HG02623 (cell line): Measurements from ENCODE around the gene CFAP20DC.
"Not testable (repeated sequence)": the region's sequence is repeated elsewhere in the genome, so short reads cannot be mapped to it uniquely, and the experiment has no call there.

Experiments
- ATAC-seq: cut with Tn5 transposase; IDR thresholded peaks from one replicate; pipeline ENCODE4 v1.9.1; 2021; ENCODE audit warnings: moderate library complexity; ENCODE audit not compliant: unreplicated experiment

CFAP20DC gene

DNA sequence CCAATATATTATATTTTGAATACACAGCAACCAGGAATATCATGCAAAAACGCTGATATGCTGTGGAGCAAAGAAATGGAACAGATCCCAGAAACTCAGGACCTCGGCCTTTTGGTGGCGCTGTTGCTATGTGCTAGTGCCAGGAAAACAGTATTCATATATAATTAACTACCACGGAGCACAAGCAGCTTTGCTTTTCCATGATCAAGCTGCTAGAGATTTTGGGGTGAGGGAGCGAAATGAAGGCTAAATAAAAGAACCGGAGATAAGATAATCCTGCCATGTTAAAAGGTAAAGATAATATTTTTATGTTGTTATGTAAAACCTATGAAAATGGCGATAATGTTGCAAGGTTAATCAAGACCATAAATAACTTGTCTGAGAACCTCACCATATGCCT, 225.5 kb downstream of the CFAP20DC start:
- ATAC-seq: no peak

DNA sequence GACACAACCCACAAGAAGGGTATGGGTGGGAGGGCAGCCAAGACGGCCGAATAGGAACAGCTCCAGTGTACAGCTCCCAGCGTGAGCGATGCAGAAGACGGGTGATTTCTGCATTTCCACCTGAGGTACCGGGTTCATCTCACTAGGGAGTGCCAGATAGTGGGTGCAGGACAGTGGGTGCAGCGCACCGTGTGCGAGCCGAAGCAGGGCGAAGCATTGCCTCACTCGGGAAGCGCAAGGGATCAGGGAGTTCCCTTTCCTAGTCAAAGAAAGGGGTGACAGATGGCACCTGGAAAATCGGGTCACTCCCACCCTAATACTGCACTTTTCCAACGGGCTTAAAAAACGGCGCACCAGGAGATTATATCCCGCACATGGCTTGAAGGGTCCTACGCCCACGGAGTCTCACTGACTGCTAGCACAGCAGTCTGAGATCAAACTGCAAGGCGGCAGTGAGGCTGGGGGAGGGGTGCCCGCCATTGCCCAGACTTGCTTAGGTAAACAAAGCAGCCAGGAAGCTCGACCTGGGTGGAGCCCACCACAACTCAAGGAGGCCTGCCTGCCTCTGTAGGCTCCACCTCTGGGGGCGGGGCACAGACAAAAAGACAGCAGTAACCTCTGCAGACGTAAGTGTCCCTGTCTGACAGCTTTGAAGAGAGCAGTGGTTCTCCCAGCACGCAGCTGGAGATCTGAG, 243.1 kb downstream of the CFAP20DC start:
- not testable (repeated sequence) for ATAC-seq

DNA sequence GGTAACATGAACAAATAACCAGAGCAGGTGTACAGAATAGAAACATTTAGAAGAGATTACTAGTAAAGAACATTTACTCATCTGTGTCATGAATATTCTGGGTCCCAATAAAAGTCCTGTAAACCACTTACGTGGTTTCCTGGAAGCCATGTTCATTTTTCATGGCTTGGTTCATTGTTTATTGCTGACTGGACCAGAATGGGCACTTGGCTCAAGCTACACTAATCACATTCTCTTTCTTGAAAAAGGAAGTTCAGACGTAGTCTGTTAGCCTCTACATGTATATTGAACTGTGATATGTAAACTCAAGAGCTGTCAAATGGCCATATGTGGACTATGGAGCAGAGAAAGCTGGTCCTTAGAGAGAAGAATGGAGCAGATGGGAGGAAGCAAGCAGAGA, 244.9 kb downstream of the CFAP20DC start:
- ATAC-seq: no peak

DNA sequence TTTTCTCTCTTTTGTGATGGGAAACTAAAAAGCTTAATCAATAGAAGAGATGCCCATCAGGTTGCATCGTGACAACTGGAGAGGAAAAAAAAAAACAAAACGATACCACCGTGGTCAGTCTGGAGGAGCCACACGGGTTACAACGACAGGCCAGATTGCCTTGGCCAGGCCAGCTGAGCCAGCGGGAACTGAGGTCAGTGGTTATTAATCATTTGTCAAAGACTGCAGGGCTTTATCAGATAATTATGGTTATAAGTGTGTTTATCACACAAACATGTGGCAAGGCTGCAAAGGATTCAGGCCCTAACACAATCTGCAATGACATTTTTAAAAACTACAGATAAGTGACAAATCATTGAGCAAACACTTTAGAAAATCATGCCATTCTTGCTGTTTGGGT, 248.3 kb downstream of the CFAP20DC start:
- no peak for ATAC-seq

DNA sequence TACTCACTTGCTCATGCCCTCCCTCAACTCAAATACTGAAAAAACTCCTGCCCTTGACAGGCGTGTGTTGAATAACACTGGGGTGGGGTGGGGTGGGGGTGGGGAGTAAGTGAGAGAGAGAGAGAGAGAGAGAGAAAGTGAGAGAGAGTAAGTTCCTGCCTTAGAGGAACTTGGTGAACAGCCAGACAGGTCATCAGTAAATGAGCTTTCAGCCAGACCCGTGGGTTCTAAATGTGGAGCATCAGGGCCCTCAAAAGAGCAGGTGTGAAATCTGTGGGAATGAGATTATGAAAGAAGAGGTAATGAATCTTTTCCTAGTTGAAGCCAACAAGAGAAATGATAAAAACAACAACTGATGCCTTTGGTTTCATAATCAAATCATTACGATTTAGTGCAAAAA, 248.9 kb downstream of the CFAP20DC start:
- ATAC-seq: no peak

DNA sequence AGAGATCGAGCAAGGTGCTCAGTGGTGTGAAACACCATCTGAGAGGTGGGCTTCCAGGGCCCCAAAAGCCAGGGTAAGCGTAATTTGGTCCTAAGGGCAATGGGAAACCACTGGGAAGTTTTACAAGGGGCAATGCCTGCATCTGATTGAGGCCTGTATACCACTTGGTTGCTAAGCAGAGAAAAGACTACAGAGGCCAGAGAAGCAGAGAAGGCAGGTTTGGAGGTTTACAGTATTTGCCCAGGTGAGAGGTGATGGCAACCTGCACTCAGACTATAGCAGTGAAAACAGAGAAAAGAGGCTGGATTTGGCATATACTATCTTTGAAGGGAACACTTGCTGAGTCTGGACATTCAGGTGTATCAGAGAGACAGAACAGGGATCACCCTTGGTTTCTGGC, 249.8 kb downstream of the CFAP20DC start:
- no peak for ATAC-seq

- ATAC-seq: no peak
These were observed 250.6 kb downstream of the CFAP20DC start for GRCh38 chr3:58799271-58799670.

- ATAC-seq: no peak
These were observed 251.5 kb downstream of the CFAP20DC start for GRCh38 chr3:58798312-58798711.

DNA sequence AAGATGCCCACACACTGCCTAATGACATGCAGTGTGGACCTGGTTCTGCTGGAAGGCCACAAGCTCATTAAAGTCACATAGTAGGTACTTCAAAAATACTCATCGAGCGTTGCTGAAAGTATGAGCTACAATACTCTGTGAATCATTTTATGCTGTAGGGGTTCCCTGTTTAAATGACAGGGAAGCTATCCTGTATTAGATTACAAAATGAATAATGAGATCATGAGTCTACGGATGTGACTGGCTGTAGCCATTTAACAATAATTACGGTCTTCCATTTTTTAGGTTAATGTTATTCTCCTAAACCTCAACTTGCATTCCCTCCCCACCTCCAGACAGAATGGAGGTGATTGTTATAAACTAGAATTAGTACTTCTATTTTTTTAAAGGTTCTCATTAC, 255.1 kb downstream of the CFAP20DC start:
- ATAC-seq: no peak

- ATAC-seq: no peak
These were observed 255.9 kb downstream of the CFAP20DC start for GRCh38 chr3:58793938-58794337.

- ATAC-seq: no peak
These were observed 256.8 kb downstream of the CFAP20DC start for GRCh38 chr3:58792921-58793451.

DNA sequence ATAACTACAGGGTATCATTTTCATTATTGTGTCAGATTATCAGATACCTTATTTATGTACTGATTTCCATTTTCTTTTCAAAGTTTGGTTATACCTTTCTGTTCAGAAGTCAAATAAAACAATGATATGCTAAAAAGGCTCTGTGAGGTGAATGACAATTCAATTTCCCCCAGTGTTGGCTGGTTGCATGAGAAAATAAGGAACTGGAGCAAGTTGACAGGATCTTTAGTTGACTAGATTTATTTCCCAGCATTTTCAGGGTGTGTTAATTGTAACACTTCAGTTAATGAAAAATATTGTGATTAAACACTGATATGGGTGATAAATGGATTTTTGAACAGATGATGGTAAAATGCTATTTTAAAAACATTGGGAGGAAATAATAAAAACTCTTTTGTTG, 260.4 kb downstream of the CFAP20DC start:
- ATAC-seq: no peak

DNA sequence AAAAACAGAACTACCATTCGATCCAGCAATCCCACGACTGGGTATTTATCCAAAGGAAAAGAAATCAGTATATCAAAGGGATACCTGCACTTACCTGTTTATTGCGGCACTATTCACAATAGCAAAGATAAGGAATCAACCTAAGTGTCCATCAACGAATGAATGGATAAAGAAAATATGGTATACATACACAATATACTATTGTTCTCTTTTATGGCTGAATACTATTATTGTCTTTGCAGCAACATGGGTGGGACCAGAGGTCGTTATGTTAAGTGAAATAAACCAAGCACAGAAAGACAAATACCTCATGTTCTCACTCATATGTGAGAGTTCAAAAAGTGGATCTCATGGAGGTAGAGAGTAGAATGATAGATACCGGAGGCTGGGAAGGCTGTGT, 264.9 kb downstream of the CFAP20DC start:
- no peak for ATAC-seq

- no peak for ATAC-seq
These were observed 265.4 kb downstream of the CFAP20DC start for GRCh38 chr3:58784425-58784824.

DNA sequence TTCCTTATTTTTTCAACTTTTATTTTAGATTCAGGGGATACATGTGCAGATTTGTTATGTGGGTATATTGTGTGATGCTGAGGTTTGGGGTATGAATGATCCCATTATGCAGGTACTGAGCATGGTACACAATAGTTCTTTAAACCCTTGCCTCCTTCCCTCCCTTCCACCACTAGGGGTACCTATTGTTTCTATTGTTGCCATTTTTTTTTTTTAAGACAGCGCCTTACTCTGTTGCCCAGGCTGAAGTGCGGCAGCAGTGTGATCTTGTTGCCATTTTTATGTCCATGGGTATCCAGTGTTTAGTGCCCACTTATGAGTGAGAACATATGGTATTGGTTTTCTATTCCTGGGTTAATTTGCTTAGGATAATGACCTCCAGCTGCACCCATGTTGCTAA, 266.0 kb downstream of the CFAP20DC start:
- no peak for ATAC-seq

GRCh38 chr3:58779934-58780333, 269.9 kb downstream of the CFAP20DC start:
- no peak for ATAC-seq

- ATAC-seq: no peak
These were observed 273.6 kb downstream of the CFAP20DC start for GRCh38 chr3:58776231-58776630.

- no peak for ATAC-seq
These were observed 277.4 kb downstream of the CFAP20DC start for GRCh38 chr3:58772462-58772861.

DNA sequence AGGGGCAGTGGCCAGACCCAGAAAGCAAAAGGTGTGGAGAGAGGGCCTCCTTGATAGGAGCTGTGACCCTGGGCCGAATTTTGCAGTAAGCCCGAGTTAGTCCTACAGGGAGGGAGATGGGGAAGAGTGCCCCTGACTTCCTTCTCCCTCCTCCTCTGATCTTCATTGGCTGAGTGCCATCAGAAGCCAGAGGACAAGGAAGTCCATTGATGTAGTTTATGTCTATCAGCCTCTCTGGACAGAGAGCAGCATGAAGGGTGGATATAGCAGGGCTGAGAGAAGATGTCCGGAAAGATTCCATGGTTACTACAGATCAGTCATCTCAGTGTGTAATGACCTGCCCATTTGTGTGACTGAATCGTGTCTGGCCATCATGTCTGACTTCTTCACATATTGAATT, 280.8 kb downstream of the CFAP20DC start:
- no peak for ATAC-seq

- ATAC-seq: no peak
These were observed 283.1 kb downstream of the CFAP20DC start for GRCh38 chr3:58766587-58767282.

DNA sequence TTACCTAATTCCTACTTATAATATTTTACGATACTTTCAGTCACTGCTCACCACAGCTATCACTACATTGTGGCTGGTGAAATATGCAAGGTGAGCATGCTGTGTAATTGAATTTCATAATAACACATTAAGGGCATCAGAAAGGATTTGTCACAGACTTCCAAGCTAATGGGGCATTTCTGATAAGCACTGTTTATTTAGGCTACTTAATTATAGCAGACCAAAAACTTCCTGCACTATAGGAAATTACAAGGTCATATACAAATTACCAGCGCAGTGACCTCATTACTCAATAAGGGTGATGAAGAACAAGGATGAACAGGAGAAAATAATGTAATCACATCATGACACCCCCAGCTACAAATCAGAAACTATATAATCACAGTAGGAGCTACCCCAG, 294.7 kb downstream of the CFAP20DC start:
- no peak for ATAC-seq

- ATAC-seq: no peak
These were observed 295.8 kb downstream of the CFAP20DC start for GRCh38 chr3:58754074-58754473.
